Activated CD4-positive, alpha-beta memory T cell treated with anti-CD3 and anti-CD28 coated beads, Interleukin-2, amount 10 ng/mL, durations not matched to agents 7 days and 5 days (primary cell): ENCODE results near the gene NT5DC4. TPM values are rescaled to one million over a fixed set of nuclear protein-coding genes. Genes with fewer than 3 reads are reported as not detected.

Experiments
- CTCF ChIA-PET: fragments of 350-600 bp; sonication (Branson Sonifier 250); formaldehyde crosslinking; loops from one replicate; lab custom pipeline; 2021; ENCODE audit warnings: antibody characterized with exemption, inconsistent platforms; lab: Charles Lee
- POLR2A ChIA-PET: fragments of 350-600 bp; sonication (Branson Sonifier 250); formaldehyde crosslinking; loops from one replicate; lab custom pipeline; 2021; ENCODE audit warnings: antibody characterized with exemption; lab: Charles Lee
- DNase-seq: peaks from one replicate; pipeline ENCODE4 v3.0.0-alpha.2; 2020
- H3K27ac Mint-ChIP-seq: one replicate; pipeline ENCODE4 v1.8.0; 2021; ENCODE audit warnings: mild to moderate bottlenecking, mixed read lengths
- H3K27me3 Mint-ChIP-seq: one replicate; pipeline ENCODE4 v1.8.0; 2021; ENCODE audit warnings: mixed read lengths
- H3K36me3 Mint-ChIP-seq: one replicate; pipeline ENCODE4 v1.8.0; 2021; ENCODE audit warnings: low read depth, mixed read lengths
- H3K4me1 Mint-ChIP-seq: one replicate; pipeline ENCODE4 v1.8.0; 2021; ENCODE audit warnings: mixed read lengths
- H3K4me3 Mint-ChIP-seq: one replicate; pipeline ENCODE4 v1.8.0; 2021; ENCODE audit warnings: mild to moderate bottlenecking, mixed read lengths
- H3K9me3 Mint-ChIP-seq: one replicate; pipeline ENCODE4 v1.8.0; 2021; ENCODE audit warnings: mixed read lengths
- total RNA-seq, 2 experiments: library from RNA; stranded (reverse); gene quantifications; one replicate each; pipeline ENCODE4 v1.2.3, GENCODE V29; 2021

Gene NT5DC4
- total RNA-seq, 2 experiments from 2014 or later: not detected

DNA sequence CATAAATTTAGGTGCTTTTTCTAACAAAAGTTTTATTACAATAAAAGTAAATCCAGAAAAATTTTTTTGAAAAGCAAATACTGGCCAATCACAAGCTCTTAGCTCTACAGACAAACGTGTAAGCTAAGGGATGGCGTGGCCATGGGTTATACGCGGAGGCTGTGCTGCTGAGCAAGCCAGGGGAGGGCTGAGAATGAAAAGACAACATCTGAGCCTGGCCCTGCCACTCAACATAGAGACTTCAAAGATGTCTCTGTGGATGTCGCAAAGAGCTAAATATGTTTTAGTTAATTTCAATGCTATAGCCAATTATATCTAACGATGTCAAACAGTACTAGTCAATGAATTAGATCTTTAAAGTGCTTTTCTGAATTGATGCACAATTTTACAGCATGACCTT lies 33.3 kb upstream of the NT5DC4 start:
- Mint-ChIP-seq H3K4me1 (peaks cover 52% of the 10 kb centered on the region), H3K27ac (no peak overlapping the region), H3K36me3 (no peaks in the 10 kb centered on the region), H3K4me3 (no peak overlapping the region), H3K27me3 (no peaks in the 10 kb centered on the region), H3K9me3 (no peaks in the 10 kb centered on the region)
- POLR2A ChIA-PET: no interaction called here
- CTCF ChIA-PET: interaction anchor here (0.6 to 11.2 kb wide), 5 partner anchors 9 to 87 kb away, joined by 3 to 172 read pairs (median 6); no protein-coding TSS in a partner anchor
- DNase-seq: no peak

DNA sequence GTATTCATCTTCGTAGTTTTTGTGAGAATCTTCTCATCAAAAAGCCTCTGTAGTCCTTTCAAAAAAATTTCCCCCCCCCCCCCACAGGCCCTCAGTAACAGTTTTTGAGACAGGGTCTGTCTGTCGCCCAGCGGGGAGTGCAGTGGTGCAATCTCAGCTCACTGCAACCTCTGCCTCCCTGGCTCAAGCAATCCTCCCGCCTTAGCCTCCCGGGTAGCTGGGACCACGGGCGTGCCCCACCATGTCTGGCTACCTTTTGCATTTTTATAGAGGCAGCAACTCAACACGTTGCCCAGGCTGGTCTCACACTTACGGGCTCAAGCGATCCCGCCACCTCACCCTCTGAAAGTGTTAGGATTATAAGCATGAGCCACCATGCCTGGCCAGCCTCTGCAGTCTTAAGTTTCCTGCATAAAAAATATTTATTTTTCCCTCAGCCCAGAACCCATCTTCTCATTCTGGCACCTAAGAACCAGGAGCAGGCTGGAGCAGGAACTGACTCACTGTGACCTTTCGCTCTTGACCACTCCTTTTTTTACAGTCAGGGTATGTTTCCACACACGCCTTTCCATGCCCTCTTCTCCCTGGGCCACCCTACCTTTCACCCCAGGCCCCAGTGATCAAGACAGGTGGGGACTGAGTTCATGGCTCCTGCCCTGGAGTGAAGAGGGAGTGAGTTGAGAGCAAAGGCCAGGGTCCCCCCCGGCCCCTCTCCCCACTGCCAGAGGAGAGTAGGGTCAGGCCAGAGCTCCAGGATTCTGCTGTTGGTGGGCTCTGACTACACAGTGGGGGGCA lies 32.5 kb upstream of the NT5DC4 start:
- no peak overlapping the region for H3K27ac Mint-ChIP-seq
- POLR2A ChIA-PET: no interaction called here
- H3K36me3 Mint-ChIP-seq: no peaks in the 10 kb centered on the region
- CTCF ChIA-PET: interaction anchor here (0.6 to 11.2 kb wide), 5 partner anchors 10 to 88 kb away, joined by 3 to 172 read pairs (median 6); no protein-coding TSS in a partner anchor
- H3K4me3 Mint-ChIP-seq: no peak overlapping the region
- H3K9me3 Mint-ChIP-seq: no peaks in the 10 kb centered on the region
- H3K27me3 Mint-ChIP-seq: no peaks in the 10 kb centered on the region
- DNase-seq: no peak
- peaks cover 60% of the 10 kb centered on the region for H3K4me1 Mint-ChIP-seq

DNA sequence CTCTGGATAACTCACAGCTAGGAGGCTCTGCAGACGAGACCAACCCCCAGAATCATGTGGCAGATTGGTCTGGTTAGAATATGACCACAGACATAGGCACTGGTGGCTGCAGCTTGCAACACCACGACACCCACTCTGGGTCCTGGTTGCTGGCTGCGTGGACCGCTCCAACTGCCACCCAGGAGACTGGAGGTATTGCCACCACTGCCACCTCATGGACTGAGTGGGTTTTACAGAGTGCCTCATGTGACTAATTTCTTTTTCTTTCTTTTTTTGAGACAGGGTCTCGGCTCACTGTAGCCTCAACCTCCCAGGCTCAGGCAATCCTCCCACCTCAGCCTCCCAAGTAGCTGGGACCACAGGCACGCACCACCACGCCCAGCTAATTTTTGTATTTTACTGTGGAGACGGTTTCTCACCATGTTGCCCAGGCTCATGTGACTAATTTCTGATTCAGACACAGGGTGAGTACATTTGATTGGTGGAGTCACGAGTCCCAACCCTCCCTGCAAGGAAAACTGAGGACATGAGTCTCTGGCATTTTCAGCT lies 29.9 kb upstream of the NT5DC4 start:
- H3K4me3 Mint-ChIP-seq: peak overlapping the region; percentile 56
- DNase-seq: peak; percentile 80
- peak overlapping the region; percentile 90 for H3K27ac Mint-ChIP-seq
- peaks cover 42% of the 10 kb centered on the region for H3K4me1 Mint-ChIP-seq
- POLR2A ChIA-PET: interaction anchor here (0.9 to 4.0 kb wide), 11 partner anchors 15 to 484 kb away, joined by 3 to 50 read pairs (median 6); partner anchors contain the start of genes CHCHD5 and SLC20A1
- H3K27me3 Mint-ChIP-seq: no peaks in the 10 kb centered on the region
- H3K36me3 Mint-ChIP-seq: no peaks in the 10 kb centered on the region
- CTCF ChIA-PET: interaction anchor here (0.7 to 11.2 kb wide), 22 partner anchors 12 to 106 kb away, joined by 3 to 172 read pairs (median 4); partner anchors contain the start of genes CHCHD5 and SLC20A1
- no peaks in the 10 kb centered on the region for H3K9me3 Mint-ChIP-seq

DNA sequence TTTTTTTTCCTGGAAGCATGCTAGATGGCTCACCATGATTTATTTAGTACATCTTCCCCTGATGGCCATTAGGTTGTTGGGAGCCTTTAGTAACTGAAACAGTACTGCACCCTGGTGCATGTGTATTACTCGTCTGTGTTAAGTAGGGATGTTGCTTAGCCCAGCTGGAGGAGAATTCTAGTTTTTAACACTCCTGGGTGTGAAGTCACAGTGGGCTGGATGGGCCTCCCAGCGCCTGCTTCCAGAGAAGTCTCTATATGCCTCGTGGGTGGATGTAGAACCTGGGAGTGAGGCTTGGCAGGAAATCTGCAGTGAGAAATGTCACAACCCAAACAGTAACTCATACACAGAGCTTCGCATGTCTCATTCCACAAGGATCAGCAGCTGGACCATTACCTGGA lies 28.9 kb upstream of the NT5DC4 start:
- Mint-ChIP-seq H3K4me1 (peaks cover 36% of the 10 kb centered on the region), H3K4me3 (no peak overlapping the region), H3K27ac (peak overlapping the region; percentile 90), H3K9me3 (no peaks in the 10 kb centered on the region), H3K36me3 (no peaks in the 10 kb centered on the region), H3K27me3 (no peaks in the 10 kb centered on the region)
- CTCF ChIA-PET: interaction anchor here (0.7 to 11.2 kb wide), 22 partner anchors 8 to 211 kb away, joined by 3 to 172 read pairs (median 6); partner anchors contain the start of genes CHCHD5 and SLC20A1
- no peak for DNase-seq
- POLR2A ChIA-PET: interaction anchor here (0.7 to 4.0 kb wide), 19 partner anchors 8 to 149 kb away, joined by 3 to 50 read pairs (median 6); partner anchors contain the start of genes CHCHD5 and SLC20A1

DNA sequence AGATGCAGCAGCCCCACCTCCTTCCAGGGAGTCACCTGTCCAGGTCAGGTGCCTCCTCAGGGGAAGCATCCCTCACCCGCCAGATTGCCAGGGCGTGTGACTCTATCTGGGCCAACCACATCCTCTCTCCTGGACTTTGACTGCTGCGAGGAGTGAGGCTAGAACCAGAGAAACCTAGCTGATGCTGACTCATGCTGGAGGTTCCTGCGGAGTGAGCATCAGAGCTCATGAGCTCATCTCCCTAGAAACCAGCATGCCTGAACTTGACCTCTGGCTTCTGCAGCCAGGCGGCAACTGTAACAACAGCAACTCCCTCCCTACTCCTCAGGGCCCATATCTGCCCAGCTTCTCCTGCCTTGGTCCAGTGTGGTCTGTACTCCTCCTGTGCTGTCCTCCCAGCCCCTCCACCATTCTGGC lies 28.3 kb upstream of the NT5DC4 start:
- no peaks in the 10 kb centered on the region for H3K9me3 Mint-ChIP-seq
- H3K4me3 Mint-ChIP-seq: peak overlapping the region; percentile 17
- peak; percentile 86 for DNase-seq
- H3K36me3 Mint-ChIP-seq: no peaks in the 10 kb centered on the region
- ChIA-PET POLR2A (interaction anchor here (0.7 to 4.0 kb wide), 20 partner anchors 9 to 211 kb away, joined by 3 to 50 read pairs (median 6); partner anchors contain the start of genes CHCHD5 and SLC20A1), CTCF (interaction anchor here (0.6 to 11.2 kb wide), 17 partner anchors 9 to 212 kb away, joined by 3 to 172 read pairs (median 9); partner anchors contain the start of gene CHCHD5)
- H3K27me3 Mint-ChIP-seq: no peaks in the 10 kb centered on the region
- peak overlapping the region; percentile 90 for H3K27ac Mint-ChIP-seq
- peaks cover 36% of the 10 kb centered on the region for H3K4me1 Mint-ChIP-seq

GRCh38 chr2:112692918-112693317 lies 27.9 kb upstream of the NT5DC4 start:
- Mint-ChIP-seq H3K9me3 (no peaks in the 10 kb centered on the region), H3K36me3 (no peaks in the 10 kb centered on the region), H3K27me3 (no peaks in the 10 kb centered on the region), H3K4me3 (peak overlapping the region; percentile 17), H3K4me1 (peaks cover 36% of the 10 kb centered on the region), H3K27ac (peak overlapping the region; percentile 90)
- ChIA-PET POLR2A (interaction anchor here (0.9 to 4.0 kb wide), 17 partner anchors 9 to 212 kb away, joined by 3 to 50 read pairs (median 7); partner anchors contain the start of genes CHCHD5 and SLC20A1), CTCF (interaction anchor here (0.6 to 11.2 kb wide), 17 partner anchors 9 to 212 kb away, joined by 3 to 172 read pairs (median 9); partner anchors contain the start of gene CHCHD5)
- DNase-seq: peak; percentile 22

DNA sequence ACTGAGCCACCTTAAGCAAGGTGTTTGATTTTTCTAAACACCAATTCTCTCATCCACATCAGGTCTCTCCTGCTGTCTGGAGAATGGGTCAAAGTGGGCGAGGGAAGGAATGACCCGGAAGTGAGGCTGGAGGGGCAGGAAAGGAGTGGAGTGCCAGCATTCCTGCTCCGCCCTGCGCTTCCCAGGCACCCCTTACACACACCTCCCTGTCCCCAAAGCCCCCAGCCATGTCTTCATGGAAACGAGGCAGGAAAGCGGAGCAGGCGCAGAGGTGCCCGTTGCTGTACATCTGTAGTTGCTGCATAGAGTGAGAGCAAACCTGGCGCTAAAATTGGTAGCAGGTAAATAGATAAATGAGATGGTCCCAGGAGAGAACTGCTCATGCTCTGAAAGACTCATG lies 27.2 kb upstream of the NT5DC4 start:
- peaks cover under 1% of the 10 kb centered on the region for H3K27me3 Mint-ChIP-seq
- no peaks in the 10 kb centered on the region for H3K9me3 Mint-ChIP-seq
- no peaks in the 10 kb centered on the region for H3K36me3 Mint-ChIP-seq
- H3K4me3 Mint-ChIP-seq: no peak overlapping the region
- no peak for DNase-seq
- ChIA-PET CTCF (interaction anchor here (1.5 to 11.2 kb wide), 5 partner anchors 10 to 110 kb away, joined by 3 to 172 read pairs (median 30); no protein-coding TSS in a partner anchor), POLR2A (interaction anchor here (1.5 to 4.0 kb wide), 6 partner anchors 12 to 93 kb away, joined by 6 to 50 read pairs (median 26); partner anchors contain the start of gene SLC20A1)
- peaks cover 36% of the 10 kb centered on the region for H3K4me1 Mint-ChIP-seq
- peak overlapping the region; percentile 90 for H3K27ac Mint-ChIP-seq

GRCh38 chr2:112694182-112694581 lies 26.6 kb upstream of the NT5DC4 start:
- ChIA-PET CTCF (interaction anchor here (11.2 kb wide), 1 partner anchor 65 kb away, joined by 172 read pairs; no protein-coding TSS in a partner anchor), POLR2A (interaction anchor here (4.0 kb wide), 1 partner anchor 12 kb away, joined by 50 read pairs; no protein-coding TSS in a partner anchor)
- Mint-ChIP-seq H3K36me3 (no peaks in the 10 kb centered on the region), H3K4me1 (peaks cover 36% of the 10 kb centered on the region), H3K4me3 (no peak overlapping the region), H3K9me3 (no peaks in the 10 kb centered on the region), H3K27ac (no peak overlapping the region), H3K27me3 (peaks cover 5% of the 10 kb centered on the region)
- DNase-seq: no peak

- POLR2A ChIA-PET: interaction anchor here (1.6 kb wide), 2 partner anchors 75 to 115 kb away, joined by 3 to 5 read pairs; partner anchors contain the start of gene CHCHD5
- Mint-ChIP-seq H3K27ac (no peak overlapping the region), H3K4me3 (no peak overlapping the region), H3K27me3 (peaks cover 5% of the 10 kb centered on the region), H3K4me1 (peaks cover 13% of the 10 kb centered on the region), H3K9me3 (no peaks in the 10 kb centered on the region), H3K36me3 (no peaks in the 10 kb centered on the region)
- DNase-seq: no peak
- CTCF ChIA-PET: interaction anchor here (1.4 to 1.5 kb wide), 2 partner anchors 74 to 99 kb away, joined by 3 to 4 read pairs; no protein-coding TSS in a partner anchor
Observed at GRCh38 chr2:112698834-112699515, 21.8 kb upstream of the NT5DC4 start.

- DNase-seq: no peak
- peaks cover 15% of the 10 kb centered on the region for H3K4me1 Mint-ChIP-seq
- H3K4me3 Mint-ChIP-seq: no peak overlapping the region
- peaks cover 5% of the 10 kb centered on the region for H3K27me3 Mint-ChIP-seq
- ChIA-PET CTCF (interaction anchor here (1.4 to 1.5 kb wide), 2 partner anchors 75 to 100 kb away, joined by 3 to 4 read pairs; no protein-coding TSS in a partner anchor), POLR2A (interaction anchor here (1.6 kb wide), 2 partner anchors 76 to 116 kb away, joined by 3 to 5 read pairs; partner anchors contain the start of gene CHCHD5)
- H3K36me3 Mint-ChIP-seq: peaks cover 3% of the 10 kb centered on the region
- H3K27ac Mint-ChIP-seq: no peak overlapping the region
- H3K9me3 Mint-ChIP-seq: peaks cover 3% of the 10 kb centered on the region
Observed at GRCh38 chr2:112699984-112700667, 20.7 kb upstream of the NT5DC4 start.

GRCh38 chr2:112701052-112701451 lies 19.8 kb upstream of the NT5DC4 start:
- POLR2A ChIA-PET: interaction anchor here (0.9 kb wide), 1 partner anchor 36 kb away, joined by 3 read pairs; no protein-coding TSS in a partner anchor
- H3K9me3 Mint-ChIP-seq: peaks cover 3% of the 10 kb centered on the region

More at GRCh38 chr2:112701052-112701451, 19.8 kb upstream of the NT5DC4 start:
- H3K4me1 Mint-ChIP-seq: peaks cover 24% of the 10 kb centered on the region
- peaks cover 5% of the 10 kb centered on the region for H3K27me3 Mint-ChIP-seq
- no peak for DNase-seq
- H3K4me3 Mint-ChIP-seq: no peak overlapping the region
- H3K27ac Mint-ChIP-seq: no peak overlapping the region
- H3K36me3 Mint-ChIP-seq: peaks cover 7% of the 10 kb centered on the region
- CTCF ChIA-PET: no interaction called here
